Mammary epithelial cell (primary cell): ENCODE measurements around the gene DHX15.

Experiments used
- EZH2 ChIP-seq: IDR thresholded peaks from 2 replicates; pipeline ENCODE4 v1.6.1; 2012; ENCODE audit warnings: low read length, inconsistent platforms, borderline replicate concordance
- TF ChIP-seq, protein P1 (sequence below), 2 donors: IDR thresholded peaks in 1 of 2; conservative IDR thresholded peaks in 1 of 2; 2 replicates each; pipeline ENCODE4 v1.5.1; 2011 to 2012; ENCODE audit warnings: inconsistent platforms in 2 of 2, low read length in 2 of 2, mild to moderate bottlenecking in 2 of 2, control low read depth in 1 of 2, low read depth in 1 of 2; ENCODE audit not compliant: insufficient read depth in 1 of 2; ENCODE audit errors: extremely low read depth in 1 of 2

DNA sequence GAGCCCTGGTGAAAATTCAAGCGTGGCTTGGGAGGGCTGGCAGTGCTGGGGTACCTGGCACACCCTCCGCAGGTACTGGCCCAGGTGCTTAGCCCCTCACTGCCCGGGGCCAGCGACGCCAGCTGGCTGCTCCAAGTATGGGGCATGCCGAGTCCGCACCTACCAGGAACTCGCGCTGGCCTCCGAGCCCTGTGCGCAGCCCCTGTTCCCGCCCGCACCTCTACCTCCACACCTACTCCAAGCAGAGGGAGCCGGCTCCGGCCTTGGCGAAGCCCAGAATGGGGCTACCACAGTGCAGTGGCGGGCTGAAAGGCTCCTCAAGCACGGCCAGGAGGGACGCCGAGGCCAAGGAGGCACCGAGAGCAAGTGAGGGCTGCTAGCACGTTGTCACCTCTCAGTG is 14.9 kb upstream of the DHX15 start:
- TF ChIP-seq, protein P1, sequence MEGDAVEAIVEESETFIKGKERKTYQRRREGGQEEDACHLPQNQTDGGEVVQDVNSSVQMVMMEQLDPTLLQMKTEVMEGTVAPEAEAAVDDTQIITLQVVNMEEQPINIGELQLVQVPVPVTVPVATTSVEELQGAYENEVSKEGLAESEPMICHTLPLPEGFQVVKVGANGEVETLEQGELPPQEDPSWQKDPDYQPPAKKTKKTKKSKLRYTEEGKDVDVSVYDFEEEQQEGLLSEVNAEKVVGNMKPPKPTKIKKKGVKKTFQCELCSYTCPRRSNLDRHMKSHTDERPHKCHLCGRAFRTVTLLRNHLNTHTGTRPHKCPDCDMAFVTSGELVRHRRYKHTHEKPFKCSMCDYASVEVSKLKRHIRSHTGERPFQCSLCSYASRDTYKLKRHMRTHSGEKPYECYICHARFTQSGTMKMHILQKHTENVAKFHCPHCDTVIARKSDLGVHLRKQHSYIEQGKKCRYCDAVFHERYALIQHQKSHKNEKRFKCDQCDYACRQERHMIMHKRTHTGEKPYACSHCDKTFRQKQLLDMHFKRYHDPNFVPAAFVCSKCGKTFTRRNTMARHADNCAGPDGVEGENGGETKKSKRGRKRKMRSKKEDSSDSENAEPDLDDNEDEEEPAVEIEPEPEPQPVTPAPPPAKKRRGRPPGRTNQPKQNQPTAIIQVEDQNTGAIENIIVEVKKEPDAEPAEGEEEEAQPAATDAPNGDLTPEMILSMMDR (conservative IDR thresholded peaks at IDR 0.05 in 1 of 2, IDR thresholded peaks at IDR 0.05 in 1 of 2; ENCODE audit: extremely low read depth in 1 of 2, insufficient read depth in 1 of 2, low read depth in 1 of 2, low read length in 2 of 2) = no peak
- TF ChIP-seq EZH2 = no peak
